K562 (cell line): Measurements from ENCODE around the gene ISOC1. TPM values are rescaled to one million over a fixed set of nuclear protein-coding genes. Genes with fewer than 3 reads are reported as not detected.

Experiments used
- ATAC-seq: fragments of 200-7000 bp; cut with Tn5 transposase; 3 replicates; pipeline ENCODE4 v1.9.1; 2020; ENCODE audit warnings: moderate library complexity
- BruUV-seq: library from RNA; stranded (reverse); fragments of 400-500 nt; replicated peaks from 2 replicates; lab custom pipeline; 2021; lab: Mats Ljungman, UMichigan
- CTCF ChIA-PET: fragments of 300-600 bp; formaldehyde crosslinking; extraction: SDS; loops from one replicate; lab custom pipeline; 2021; ENCODE audit warnings: low intra/inter-chr PET ratio; lab: Yijun Ruan, JAX
- POLR2A ChIA-PET: fragments of 300-600, 350-650 bp; sonication (Branson Sonifier 250); formaldehyde crosslinking; extraction: SDS; loops from one replicate; lab custom pipeline; 2021; ENCODE audit warnings: antibody characterized with exemption, inconsistent platforms; lab: Yijun Ruan, JAX
- DNase-seq, 4 experiments: peaks; one replicate each; pipeline versions ENCODE4 v3.0.0 to v3.0.0-alpha.2; 2011 to 2018; ENCODE audit warnings: low spot score in 3 of 4, mixed read lengths in 3 of 4; ENCODE audit errors: extremely low read depth in 1 of 4
- FAIRE-seq: peaks from 2 replicates; lab custom pipeline; 2011; peaks lifted over from hg19 to GRCh38; lab: Jason Lieb, UNC
- H2AFZ ChIP-seq: 2 replicates; pipeline ENCODE4 v1.6.0; 2011; ENCODE audit warnings: low read depth, low read length, control low read depth, inconsistent platforms
- H3K27ac ChIP-seq: fragments of 200-600 bp; 3 replicates; pipeline ENCODE4 v1.8.0; 2011; ENCODE audit warnings: low read depth, mild to moderate bottlenecking, control low read depth, inconsistent platforms, low read length, moderate library complexity, mixed read lengths; ENCODE audit errors: extremely low read depth
- H3K27me3 ChIP-seq, 2 experiments: fragments of 300-600 bp in 1 of 2; 2 replicates in 1 of 2; 3 replicates in 1 of 2; pipeline versions ENCODE4 v1.6.0 to v1.8.0; 2011; ENCODE audit warnings: inconsistent platforms in 2 of 2, low read length in 2 of 2, mild to moderate bottlenecking in 1 of 2, mixed read lengths in 1 of 2, moderate library complexity in 1 of 2; ENCODE audit not compliant: control insufficient read depth in 2 of 2, insufficient read depth in 2 of 2
- H3K36me3 ChIP-seq: fragments of 300-600 bp; 3 replicates; pipeline ENCODE4 v1.8.0; 2011; ENCODE audit warnings: mild to moderate bottlenecking, low read length, inconsistent platforms; ENCODE audit not compliant: control insufficient read depth, insufficient read depth
- H3K4me1 ChIP-seq, 2 experiments: fragments of 200-600 bp in 1 of 2; replicated peaks in 1 of 2; 2 replicates in 1 of 2; 3 replicates in 1 of 2; pipeline versions ENCODE4 v1.5.1 to v1.8.0; 2011; ENCODE audit warnings: inconsistent platforms in 2 of 2, low read length in 2 of 2, mild to moderate bottlenecking in 1 of 2, mixed read lengths in 1 of 2, moderate library complexity in 1 of 2; ENCODE audit not compliant: control insufficient read depth in 2 of 2, insufficient read depth in 2 of 2
- H3K4me2 ChIP-seq: 2 replicates; pipeline ENCODE4 v1.6.1; 2011; ENCODE audit warnings: low read length, control low read depth, inconsistent platforms, mixed read lengths; ENCODE audit not compliant: insufficient read depth
- H3K4me3 ChIP-seq: fragments of 200-600 bp; sonication (generic), shearing (Covaris generic); 2 replicates; pipeline ENCODE4 v1.5.1; 2016; ENCODE audit warnings: control low read depth, inconsistent platforms
- H3K79me2 ChIP-seq: fragments of 200-600 bp; 3 replicates; pipeline ENCODE4 v1.8.0; 2011; ENCODE audit warnings: low read length, inconsistent platforms; ENCODE audit not compliant: control insufficient read depth, insufficient read depth
- H3K9ac ChIP-seq, 2 experiments: 2 replicates each; pipeline versions ENCODE4 v1.6.0 to v1.6.1; 2011; ENCODE audit warnings: low read depth in 2 of 2, low read length in 2 of 2, control low read depth in 1 of 2, inconsistent platforms in 1 of 2, mild to moderate bottlenecking in 1 of 2, mixed read lengths in 1 of 2; ENCODE audit not compliant: insufficient read depth in 1 of 2
- H3K9me1 ChIP-seq: one replicate; pipeline ENCODE4 v1.6.0; 2011; ENCODE audit warnings: inconsistent platforms, mild to moderate bottlenecking, low read length, moderate library complexity; ENCODE audit not compliant: control insufficient read depth, insufficient read depth
- H3K9me3 ChIP-seq: replicated peaks from 2 replicates; pipeline ENCODE4 v1.5.1; 2011; ENCODE audit warnings: low read depth, low read length, inconsistent platforms; ENCODE audit not compliant: control insufficient read depth, insufficient read depth
- H4K20me1 ChIP-seq: replicated peaks from 2 replicates; pipeline ENCODE4 v1.6.1; 2011; ENCODE audit warnings: low read length, inconsistent platforms, mixed read lengths; ENCODE audit not compliant: control insufficient read depth, insufficient read depth
- ATF1 ChIP-seq, 2 experiments: fragments of 450-650 bp in 1 of 2; IDR thresholded peaks; 2 replicates each; pipeline ENCODE4 v1.6.1; 2016; ENCODE audit warnings: missing compliant biosample characterization in 1 of 2, missing genetic modification characterization in 1 of 2
- CEBPG ChIP-seq, 3 experiments: fragments of 200-800 bp in 1 of 3; sonication (Bioruptor generic) in 1 of 3; sonication (generic) in 1 of 3; formaldehyde crosslinking in 1 of 3; IDR thresholded peaks in 2 of 3; conservative IDR thresholded peaks in 1 of 3; 2 replicates each; pipeline versions ENCODE4 v1.6.1 to v1.8.0; 2016 to 2022; ENCODE audit warnings: missing compliant biosample characterization in 2 of 3, missing genetic modification characterization in 2 of 3, mild to moderate bottlenecking in 1 of 3, missing genetic modification reagents in 1 of 3
- CXXC5 ChIP-seq: fragments of 250-450 bp; sonication (Bioruptor Pico); IDR thresholded peaks from 2 replicates; pipeline ENCODE4 v1.8.0; 2022; ENCODE audit warnings: inconsistent platforms, mild to moderate bottlenecking, moderate library complexity
- FOXJ2 ChIP-seq: fragments of 200-800 bp; sonication (Bioruptor generic); IDR thresholded peaks from 2 replicates; pipeline ENCODE4 v1.6.1; 2016; ENCODE audit warnings: missing genetic modification characterization, missing compliant biosample characterization
- HMG20B ChIP-seq: fragments of 250-450 bp; sonication (Bioruptor Pico); IDR thresholded peaks from 2 replicates; pipeline ENCODE4 v1.5.0; 2021; ENCODE audit warnings: mild to moderate bottlenecking
- HNRNPH1 ChIP-seq: fragments of 200-400 bp; formaldehyde crosslinking; optimal IDR thresholded peaks from 2 replicates; pipeline ENCODE3; 2017; ENCODE audit warnings: low read depth, mild to moderate bottlenecking, low read length, moderate library complexity
- PHF21A ChIP-seq: fragments of 450-650 bp; IDR thresholded peaks from 2 replicates; pipeline ENCODE4 v1.6.1; 2017; ENCODE audit warnings: low read depth, borderline replicate concordance
- RB1 ChIP-seq: fragments of 450-650 bp; IDR thresholded peaks from 2 replicates; pipeline ENCODE4 v1.6.1; 2017; ENCODE audit warnings: low read depth, mild to moderate bottlenecking
- RCOR1 ChIP-seq, 2 experiments: IDR thresholded peaks; 2 replicates each; pipeline ENCODE4 v1.6.1; 2012; ENCODE audit warnings: low read depth in 2 of 2, low read length in 2 of 2, borderline replicate concordance in 1 of 2, improper control_type of control experiment in 1 of 2
- RHOXF2B ChIP-seq: fragments of 250-450 bp; sonication (Bioruptor Pico); conservative IDR thresholded peaks from 2 replicates; pipeline ENCODE4 v1.5.1; 2021
- ZNF124 ChIP-seq: sonication (generic); formaldehyde crosslinking; IDR thresholded peaks from 2 replicates; pipeline ENCODE4 v1.8.1; 2022; ENCODE audit warnings: missing genetic modification reagents
- ZNF324 ChIP-seq: fragments of 250-450 bp; sonication (Bioruptor Pico); IDR thresholded peaks from 2 replicates; pipeline ENCODE4 v1.4.0; 2020; ENCODE audit warnings: mild to moderate bottlenecking
- ZNF644 ChIP-seq: fragments of 200-800 bp; sonication (Bioruptor generic); IDR thresholded peaks from 2 replicates; pipeline ENCODE4 v1.6.1; 2016; ENCODE audit warnings: low read depth, missing genetic modification characterization, missing compliant biosample characterization
- ZNF707 ChIP-seq: fragments of 250-450 bp; sonication (Bioruptor Pico); conservative IDR thresholded peaks from 2 replicates; pipeline ENCODE4 v1.8.0; 2022; ENCODE audit warnings: inconsistent platforms, mild to moderate bottlenecking, moderate library complexity
- ZNF785 ChIP-seq: fragments of 250-450 bp; sonication (Bioruptor Pico); IDR thresholded peaks from 2 replicates; pipeline ENCODE4 v1.4.0; 2020; ENCODE audit warnings: mild to moderate bottlenecking
- WGBS: fragments of 100-300 bp; shearing (Covaris generic); methylation state at CpG from one replicate; pipeline ENCODE4 v1.1.6; 2016; ENCODE audit warnings: low coverage, mixed read lengths; ENCODE audit not compliant: insufficient coverage; ENCODE audit errors: missing lambda C conversion rate; 5-methylcytosine and 5-hydroxymethylcytosine counted together
- in situ Hi-C: fragments of 300-500 bp; cut with MboI; formaldehyde crosslinking; loops from 4 replicates; pipeline ENCODE4 v1.15.0; 2018; ENCODE audit warnings: inconsistent platforms, mixed read lengths
- intact Hi-C: fragments of 100-400 bp; cut with micrococcal nuclease; formaldehyde crosslinking; loops from 2 replicates; pipeline ENCODE4 v1.14.2; 2022
- polyA plus RNA-seq, 8 experiments: library from polyadenylated mRNA; depleted of rRNA in 4 of 8; stranded (reverse) in 5 of 8; unstranded in 3 of 8; fragments of >200 nt; fragmentation: Nextera tagmentation in 2 of 8; fragmentation: Illumina TruSeq in 1 of 8; extraction: Ambion mirVana in 2 of 8; extraction: Trizol in 1 of 8; gene quantifications; 2 replicates each; pipeline versions ENCODE4 v1.2.1 to v1.2.3, GENCODE V29; 2011 to 2014; ENCODE audit warnings: inconsistent platforms in 1 of 8, missing spikeins in 1 of 8
- total RNA-seq, 7 experiments: library from RNA; depleted of rRNA in 6 of 7; stranded (reverse); fragments of >200 nt in 6 of 7; fragmentation: Illumina TruSeq in 2 of 7; extraction: Trizol in 2 of 7; gene quantifications; 2 replicates each; pipeline versions ENCODE4 v1.2.1 to v1.2.3, GENCODE V29; 2011 to 2021; ENCODE audit warnings: low replicate concordance in 1 of 7

ISOC1 gene
- total and polyA plus RNA-seq, 9 of the 15 experiments (the other 6 are each of a cell fraction or from before 2014, with no cell fraction given), result 14.0 to 67.9 (median 51.3) TPM

GRCh38 chr5:129078247-129078646 is 16.3 kb upstream of the ISOC1 start:
- Histone ChIP-seq H4K20me1 (no peaks in the 10 kb centered on the region), H3K27me3 (no peaks in the 10 kb centered on the region), H3K27ac (peak overlapping the region; percentile 60; the same call in 1 of the 3 replicates), H3K79me2 (no peaks in the 10 kb centered on the region), H3K4me2 (peak overlapping the region; percentile 8; the same call in 1 of the 2 replicates), H3K9me1 (no peaks in the 10 kb centered on the region), H2AFZ (peak overlapping the region; percentile 89), H3K4me3 (no peak overlapping the region), H3K36me3 (no peaks in the 10 kb centered on the region), H3K9me3 (no peaks in the 10 kb centered on the region), H3K4me1 (peaks cover 11 to 46% of the 10 kb centered on the region in 2 experiments; a peak in 4 of 5 replicates), H3K9ac (no peak overlapping the region)
- no peak for ATAC-seq
- ChIA-PET CTCF (no interaction called here), POLR2A (interaction anchor here (0.6 kb wide), 1 partner anchor 1352 kb away, joined by 3 read pairs; no protein-coding TSS in a partner anchor)
- no peak for FAIRE-seq
- 7% methylated on average over 1 of the region's 1 CpG for WGBS
- DNase-seq, result no peak
- intact Hi-C loops (loop anchor here (2.0 kb wide), 1 partner anchor 17 kb away; the partner anchor contains the start of gene ISOC1), in situ Hi-C loops (loop anchor here (5.0 to 25.0 kb wide), 2 partner anchors 96 to 1541 kb away; no protein-coding TSS in a partner anchor)
- 0 out of 2 replicates have a peak, but pooled peaks have one; percentile 63 for TF ChIP-seq ZNF644
- TF ChIP-seq HMG20B (CRISPR knock-in tag), result no peak
- no peak for TF ChIP-seq PHF21A
- BruUV-seq, result no TSS peak

GRCh38 chr5:129078660-129079059 is 15.9 kb upstream of the ISOC1 start:
- H3K9me3 ChIP-seq, result no peaks in the 10 kb centered on the region
- BruUV-seq, result no TSS peak
- TF ChIP-seq HNRNPH1 (no peak), RHOXF2B (CRISPR knock-in tag) (no peak), ZNF124 (CRISPR knock-in tag) (no peak), ZNF324 (CRISPR knock-in tag) (no peak), ATF1 (CRISPR knock-in tag; IDR thresholded peaks at IDR 0.05) (no peak), ATF1 (tag; IDR thresholded peaks at IDR 0.05) (0 out of 2 replicates have a peak, but pooled peaks have one; percentile 5), ZNF785 (no peak), CEBPG (CRISPR knock-in tag; IDR thresholded peaks at IDR 0.05) (peak; percentile 58; the same call in 1 of the 2 replicates), CEBPG (tag; conservative IDR thresholded peaks at IDR 0.05 in 1 of 2, IDR thresholded peaks at IDR 0.05 in 1 of 2) (no peak), RCOR1 (IDR thresholded peaks at IDR 0.05; ENCODE audit: borderline replicate concordance in 1 of 2, low read depth in 2 of 2, low read length in 2 of 2) (no peak), ZNF644 (peak; percentile 37; the same call in 1 of the 2 replicates), RB1 (no peak), FOXJ2 (tag) (no peak), CXXC5 (CRISPR knock-in tag) (peak; percentile 67), ZNF707 (CRISPR knock-in tag) (no peak)

More at GRCh38 chr5:129078660-129079059, 15.9 kb upstream of the ISOC1 start:
- H3K79me2 ChIP-seq, result no peaks in the 10 kb centered on the region
- ATAC-seq (peak; percentile 67), DNase-seq (peak in 2 of 4 experiments; percentile 34 to 47), FAIRE-seq (peak; percentile 63)
- no peaks in the 10 kb centered on the region for H3K9me1 ChIP-seq
- H2AFZ ChIP-seq, result peak overlapping the region; percentile 89
- peaks cover 15 to 47% of the 10 kb centered on the region in 2 experiments; a peak in 4 of 5 replicates for H3K4me1 ChIP-seq
- intact Hi-C loops, result loop anchor here (2.0 kb wide), 1 partner anchor 16 kb away; the partner anchor contains the start of gene ISOC1
- H3K4me2 ChIP-seq, result peak overlapping the region; percentile 8; the same call in 1 of the 2 replicates
- 0% methylated on average over 3 of the region's 3 CpGs for WGBS
- H3K36me3 ChIP-seq, result no peaks in the 10 kb centered on the region
- H3K9ac ChIP-seq, result no peak overlapping the region
- in situ Hi-C loops, result loop anchor here (5.0 to 25.0 kb wide), 2 partner anchors 96 to 1541 kb away; no protein-coding TSS in a partner anchor
- no peaks in the 10 kb centered on the region for H4K20me1 ChIP-seq
- ChIA-PET CTCF (no interaction called here), POLR2A (interaction anchor here (0.6 kb wide), 1 partner anchor 1352 kb away, joined by 3 read pairs; no protein-coding TSS in a partner anchor)
- H3K4me3 ChIP-seq, result no peak overlapping the region
- H3K27me3 ChIP-seq, result no peaks in the 10 kb centered on the region
- peak overlapping the region; percentile 60; the same call in 1 of the 3 replicates for H3K27ac ChIP-seq
